NCI-H2227 treated with DMSO at 0.1 percent for 48 hours (cell line): ENCODE data around the gene CASP8AP2.
"Not testable (repeated sequence)": the region's sequence is repeated elsewhere in the genome, so short reads cannot be mapped to it uniquely, and the experiment has no call there.

Experiments used
- DNase-seq: peaks from one replicate; lab custom pipeline; 2025; lab: John Stamatoyannopoulos, UW

The CASP8AP2 gene

DNA sequence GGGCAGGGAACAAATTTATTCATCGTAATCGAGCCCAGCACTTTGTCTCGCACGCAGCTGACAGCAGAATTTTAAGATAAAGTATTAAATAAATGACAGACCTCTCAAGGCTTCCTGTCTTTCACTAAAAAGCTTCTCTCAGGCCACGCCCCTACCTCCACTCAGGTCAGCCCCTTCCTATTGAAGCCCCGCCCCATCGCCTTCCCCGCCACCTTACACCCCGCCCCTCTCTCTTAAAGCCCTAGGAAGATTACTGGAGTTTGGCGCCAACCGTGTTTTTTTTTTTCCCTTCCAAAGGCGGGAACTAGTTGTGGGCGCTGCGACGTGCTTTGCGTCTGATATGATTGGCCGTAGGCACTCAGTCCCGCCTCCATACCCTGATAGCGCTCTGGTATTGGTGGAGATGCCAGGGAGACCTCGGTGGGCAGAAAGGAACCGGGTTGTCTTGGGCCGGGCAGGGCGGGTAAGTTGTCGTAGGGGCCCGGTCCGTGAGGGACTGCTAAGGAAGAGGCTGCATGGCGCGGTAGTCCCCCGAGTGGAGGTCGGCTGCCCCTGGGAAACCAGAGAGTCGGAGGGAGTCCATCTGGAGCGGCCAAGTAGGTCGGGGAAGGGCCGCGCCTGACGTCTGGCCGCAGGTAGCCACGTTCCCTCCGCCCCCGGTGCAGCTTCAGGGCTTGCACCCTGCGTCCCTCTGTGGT is at the start of gene CASP8AP2:
CASP8AP2 (plus strand) TSS at position 409 of the 698 bp plus-strand sequence.
- peak; percentile 93 for DNase-seq

DNA sequence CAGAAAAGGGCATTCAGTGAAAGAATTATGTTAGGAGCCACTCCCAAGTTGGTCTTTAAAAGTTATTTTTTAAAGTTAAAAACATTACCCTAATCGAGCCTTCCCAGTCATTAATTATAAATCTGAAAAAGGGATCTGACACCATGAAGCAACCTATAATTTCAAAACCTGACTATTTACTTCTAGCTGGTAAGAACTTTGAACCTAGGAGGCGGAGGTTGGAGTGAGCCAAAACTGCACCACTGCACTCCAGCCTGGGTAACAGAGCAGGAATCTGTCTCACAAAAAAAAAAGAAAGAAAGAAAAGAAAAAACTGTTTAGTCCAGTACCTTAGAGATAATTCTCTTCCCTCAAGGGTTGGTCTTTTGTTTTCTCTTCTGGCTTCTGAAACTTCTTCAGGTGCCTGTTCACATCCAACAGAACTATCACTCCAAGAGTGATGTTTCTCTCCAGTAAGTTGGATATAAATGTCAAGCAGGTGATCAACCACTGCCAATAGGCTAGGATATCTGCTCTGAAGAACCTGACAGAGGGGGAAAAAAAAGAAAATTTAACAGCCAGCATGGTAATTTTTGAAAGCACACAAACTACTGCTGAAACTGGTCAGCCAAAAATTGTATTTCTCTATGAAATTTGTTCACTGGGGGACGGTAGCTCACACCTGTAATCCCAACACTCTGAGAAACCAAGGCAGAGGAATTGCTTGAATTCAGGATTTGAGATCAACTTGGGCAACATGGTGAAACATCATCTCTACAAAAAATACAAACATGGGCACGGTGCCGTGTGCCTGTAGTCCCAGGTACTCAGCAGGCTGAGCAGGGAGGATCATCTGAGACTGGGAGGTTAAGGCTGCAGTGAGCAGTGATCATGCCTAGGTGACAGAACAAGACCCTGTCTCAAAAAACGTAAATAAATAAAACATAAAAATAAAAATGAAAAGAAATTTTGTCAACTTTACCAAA is 48.3 kb upstream of the CASP8AP2 start:
- DNase-seq: no peak

DNA sequence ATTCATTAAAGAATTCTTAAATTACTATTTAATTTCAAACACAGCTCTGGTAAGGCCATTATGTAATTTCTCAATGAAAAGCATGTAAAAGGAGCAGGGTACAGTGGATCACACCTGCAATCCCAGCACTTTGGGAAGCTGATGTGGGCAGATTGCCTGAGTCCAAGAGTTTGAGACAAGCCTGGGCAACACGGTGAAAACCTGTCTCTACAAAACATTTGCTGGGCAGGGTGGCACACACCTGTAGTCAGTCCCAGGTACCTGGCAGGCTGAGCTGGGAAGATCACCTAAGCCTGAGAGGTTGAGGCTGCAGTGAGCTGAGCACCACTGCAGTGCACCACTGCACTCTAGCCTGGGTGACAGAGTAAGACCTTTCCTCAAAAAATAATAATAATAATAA is 47.5 kb upstream of the CASP8AP2 start:
- DNase-seq: no peak

DNA sequence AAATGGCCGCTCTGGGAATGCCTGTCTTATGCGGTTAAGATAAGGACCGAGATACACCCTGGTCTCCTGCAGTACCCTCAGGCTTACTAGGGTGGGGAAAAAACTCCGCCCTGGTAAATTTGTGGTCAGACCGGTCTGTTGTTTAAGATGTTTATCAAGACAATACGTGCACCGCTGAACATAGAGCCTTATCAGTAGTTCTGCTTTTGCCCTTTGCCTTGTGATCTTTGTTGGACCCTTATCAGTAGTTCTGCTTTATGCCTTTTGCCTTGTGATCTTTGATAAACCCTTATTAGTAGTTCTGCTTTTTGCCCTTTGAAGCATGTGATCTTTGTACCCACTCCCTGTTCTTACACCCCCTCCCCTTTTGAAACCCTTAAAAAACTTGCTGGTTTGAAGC is 46.4 kb upstream of the CASP8AP2 start:
- not testable (repeated sequence) for DNase-seq

DNA sequence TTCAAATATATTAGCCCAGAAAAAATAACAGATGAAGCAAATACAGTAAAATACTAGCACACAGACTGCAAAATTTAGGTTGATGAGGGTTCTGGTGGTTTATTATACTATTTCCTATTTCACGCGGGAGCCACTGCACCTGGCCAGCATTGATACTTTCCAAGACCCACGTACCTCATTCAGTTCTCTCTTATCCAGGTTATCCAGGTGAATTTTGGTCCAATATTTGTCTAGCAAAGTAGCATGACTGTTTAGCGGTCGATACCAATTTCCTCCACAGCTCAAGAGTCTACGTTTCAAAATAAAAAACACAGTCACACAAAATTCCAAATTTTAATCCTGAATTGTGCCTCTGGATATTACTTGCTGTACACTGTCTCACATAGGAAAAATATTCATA is 44.8 kb upstream of the CASP8AP2 start:
- DNase-seq: no peak

DNA sequence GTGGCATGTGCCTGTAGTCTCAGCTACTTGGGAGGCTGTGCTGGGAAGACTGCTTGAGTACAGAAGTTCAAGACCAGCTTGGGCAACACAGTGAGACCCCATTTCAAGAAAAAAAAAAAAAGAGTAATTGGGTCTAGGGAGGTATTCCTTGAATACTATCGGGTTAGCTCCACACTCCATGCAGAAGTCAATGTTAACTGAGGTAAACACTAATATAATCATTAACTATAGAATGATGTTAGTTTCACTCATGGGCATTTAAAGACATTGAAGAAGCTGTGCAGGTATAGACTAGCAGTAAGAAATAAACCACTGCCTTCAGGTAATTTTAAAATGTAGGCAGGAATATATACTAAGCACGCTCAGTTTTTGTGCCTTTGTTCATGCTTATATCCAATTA is 42.7 kb upstream of the CASP8AP2 start:
- no peak for DNase-seq

DNA sequence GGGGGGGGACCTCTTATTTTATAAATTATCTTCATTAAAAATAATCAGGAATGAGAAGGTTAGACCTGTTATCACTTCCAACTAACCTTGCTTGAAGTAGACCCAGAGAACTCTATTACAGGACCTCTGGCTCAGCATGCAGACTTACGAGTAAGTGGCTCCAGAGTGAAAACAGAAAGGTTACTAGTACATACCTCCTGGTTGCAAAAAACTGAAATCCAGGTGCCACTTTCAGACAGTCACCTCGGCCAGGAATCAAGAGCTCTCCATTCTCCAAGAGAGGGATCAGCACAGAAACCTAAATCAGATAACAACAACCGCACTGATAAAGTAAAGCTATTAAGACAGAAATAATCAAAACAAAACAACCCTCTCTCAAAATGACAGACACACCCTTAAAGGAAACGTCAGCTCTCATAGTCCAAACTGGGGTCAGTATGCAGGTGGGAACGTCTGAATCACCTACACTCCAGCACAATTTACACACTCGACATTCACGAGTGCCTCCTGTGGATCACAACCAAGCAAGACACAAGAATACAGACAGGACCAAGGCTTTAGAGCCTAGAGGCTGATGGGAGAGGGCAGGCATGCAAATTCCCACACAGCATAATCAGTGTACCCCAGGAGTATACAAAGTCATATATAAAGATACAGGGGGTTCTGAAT is 41.9 kb upstream of the CASP8AP2 start:
- no peak for DNase-seq

DNA sequence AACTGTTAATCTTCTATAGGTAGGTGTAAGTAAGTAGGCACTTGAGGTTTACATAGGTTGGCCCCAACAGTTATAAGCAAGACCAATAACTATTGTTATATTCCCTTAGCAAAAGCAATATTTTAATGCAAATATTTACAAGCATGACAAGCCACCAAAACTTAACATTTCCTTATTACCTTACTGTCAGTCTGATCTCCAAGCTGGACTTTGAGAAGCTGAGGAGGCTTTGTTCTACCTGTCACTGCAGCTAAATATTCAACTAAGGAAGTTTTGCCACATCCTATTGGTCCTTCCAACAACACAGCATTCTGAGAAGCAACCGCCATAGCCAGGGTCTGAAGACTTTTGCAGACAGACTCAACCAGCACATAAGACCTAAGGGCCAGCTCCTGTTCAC is 39.7 kb upstream of the CASP8AP2 start:
- DNase-seq: no peak

DNA sequence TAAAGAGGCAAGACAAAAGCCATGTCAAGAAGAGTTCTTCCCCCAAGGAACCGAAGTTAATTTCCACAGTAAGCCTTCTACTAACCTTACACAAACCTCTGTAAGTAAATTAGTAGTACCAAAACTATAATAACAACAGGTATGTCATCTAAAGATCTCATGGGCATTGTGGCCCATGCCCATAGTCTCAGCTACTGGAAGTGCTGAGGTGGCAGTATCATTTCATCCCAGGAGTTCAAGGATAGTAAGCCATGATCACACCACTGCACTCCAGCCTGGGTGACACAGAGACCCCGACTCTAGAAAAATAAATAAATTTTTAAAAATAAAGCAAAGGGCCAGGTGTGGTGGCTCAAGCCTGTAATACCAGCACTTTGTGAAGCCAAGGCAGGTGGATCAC is 39.3 kb upstream of the CASP8AP2 start:
- DNase-seq: no peak

DNA sequence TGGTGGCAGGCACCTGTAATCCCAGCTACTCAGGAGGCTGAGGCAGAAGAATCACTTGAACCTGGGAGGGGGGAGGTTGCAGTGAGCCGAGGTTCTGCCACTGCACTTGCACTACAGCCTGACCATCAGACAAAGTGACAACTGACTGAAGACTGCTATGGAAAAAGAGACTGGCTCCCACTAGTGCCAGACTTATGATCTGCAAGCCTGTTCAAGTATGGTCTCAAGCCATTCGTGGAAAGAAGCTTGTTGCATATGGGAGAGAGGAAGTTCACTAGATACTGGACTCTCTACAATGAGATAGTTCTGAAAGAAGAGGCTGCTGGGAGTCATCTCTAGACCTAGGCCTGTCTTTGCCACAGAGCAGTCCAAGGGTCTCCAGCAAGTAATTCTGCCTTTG is 36.8 kb upstream of the CASP8AP2 start:
- DNase-seq: peak; percentile 4

DNA sequence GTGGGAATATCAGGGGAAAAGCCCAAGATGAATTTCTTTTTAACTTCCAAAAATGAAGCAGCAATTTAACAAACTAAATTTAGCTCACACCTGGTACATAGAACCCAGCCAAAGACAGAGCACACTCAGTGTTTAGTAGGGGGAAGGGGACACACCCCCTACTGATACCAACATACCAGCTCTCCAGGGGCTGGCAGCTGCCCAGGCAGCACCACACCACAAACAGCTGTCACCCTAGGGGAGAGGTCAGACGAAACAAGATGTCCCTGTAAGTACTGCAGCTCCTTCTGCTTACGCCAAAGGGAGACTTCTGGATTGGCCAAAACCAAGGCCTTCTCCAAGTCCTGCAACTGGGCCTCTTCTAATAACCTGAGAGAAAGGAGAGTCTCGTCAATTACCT is 36.1 kb upstream of the CASP8AP2 start:
- no peak for DNase-seq

DNA sequence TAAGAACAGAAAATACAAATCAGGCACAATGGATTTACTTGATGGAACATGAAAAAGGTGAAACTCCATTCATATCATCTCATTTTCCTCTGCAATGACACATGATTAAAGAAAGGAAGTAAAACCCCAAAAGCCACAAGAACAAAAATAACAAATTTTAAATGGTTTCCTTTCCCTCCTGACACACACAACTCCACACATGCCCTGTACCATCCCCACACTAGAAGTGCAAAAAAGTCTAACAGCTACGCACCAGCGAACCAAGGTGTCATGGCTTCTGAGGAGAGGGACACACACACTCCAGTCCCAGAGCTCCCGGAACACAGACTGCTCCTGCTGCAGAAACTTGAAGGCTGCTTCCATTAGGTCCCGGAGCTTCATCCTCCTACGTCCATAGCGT is 35.4 kb upstream of the CASP8AP2 start:
- DNase-seq: no peak

DNA sequence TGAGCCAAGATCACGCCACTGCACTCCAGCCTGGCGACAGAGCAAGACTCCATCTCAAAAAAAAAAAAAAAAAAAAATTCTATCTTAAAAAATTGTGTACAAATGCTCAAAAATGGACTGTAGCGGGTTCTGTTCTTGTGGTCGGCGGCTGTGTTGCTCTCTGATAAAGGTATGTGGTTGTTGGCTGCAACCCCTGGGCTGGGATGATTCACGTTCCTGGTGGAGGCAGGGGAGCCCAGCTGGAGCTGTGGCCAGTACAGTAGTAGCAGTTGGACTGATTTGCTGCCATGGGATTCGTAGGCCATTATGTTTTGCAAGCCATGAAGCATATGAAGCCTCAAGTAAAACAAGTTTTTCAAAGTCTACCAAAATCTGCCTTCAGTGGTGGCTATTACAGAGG is 32.4 kb upstream of the CASP8AP2 start:
- DNase-seq: no peak

DNA sequence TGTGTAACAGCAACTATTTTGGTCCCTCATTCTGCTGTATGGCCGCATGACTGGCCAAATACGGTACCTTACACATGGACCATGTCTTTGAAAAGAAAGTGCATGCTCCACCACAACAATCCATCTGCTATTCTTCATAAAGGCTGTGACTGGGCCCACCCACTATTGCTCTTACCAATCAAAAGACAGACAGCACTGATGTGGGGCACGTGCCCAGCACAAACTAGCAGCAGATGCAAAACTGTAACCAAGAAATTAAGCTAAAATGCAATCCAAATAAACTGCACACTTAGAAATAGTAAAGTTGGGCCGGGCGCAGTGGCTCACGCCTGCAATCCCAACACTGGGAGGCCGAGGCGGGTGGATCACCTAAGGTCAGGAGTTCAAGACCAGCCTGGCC is 30.6 kb upstream of the CASP8AP2 start:
- no peak for DNase-seq

DNA sequence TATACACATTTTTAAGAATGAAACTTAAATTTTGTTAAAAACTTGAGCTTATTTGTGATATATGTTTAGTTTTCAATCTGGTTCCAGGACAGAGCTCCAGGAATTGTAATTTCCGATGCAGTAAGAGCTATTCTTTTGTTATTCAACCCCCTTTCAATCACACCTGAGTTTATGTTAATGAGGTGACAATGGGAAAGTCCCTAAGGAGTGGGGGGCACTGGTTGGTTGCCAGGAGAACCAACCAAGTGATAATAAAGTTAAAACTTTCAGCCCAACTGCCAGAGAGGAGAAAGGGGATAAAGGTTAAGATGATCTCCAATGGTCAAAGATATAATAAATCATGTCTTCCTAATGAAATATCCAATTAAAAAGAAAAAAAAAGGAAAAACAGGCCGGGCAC is 29.9 kb upstream of the CASP8AP2 start:
- DNase-seq: no peak

DNA sequence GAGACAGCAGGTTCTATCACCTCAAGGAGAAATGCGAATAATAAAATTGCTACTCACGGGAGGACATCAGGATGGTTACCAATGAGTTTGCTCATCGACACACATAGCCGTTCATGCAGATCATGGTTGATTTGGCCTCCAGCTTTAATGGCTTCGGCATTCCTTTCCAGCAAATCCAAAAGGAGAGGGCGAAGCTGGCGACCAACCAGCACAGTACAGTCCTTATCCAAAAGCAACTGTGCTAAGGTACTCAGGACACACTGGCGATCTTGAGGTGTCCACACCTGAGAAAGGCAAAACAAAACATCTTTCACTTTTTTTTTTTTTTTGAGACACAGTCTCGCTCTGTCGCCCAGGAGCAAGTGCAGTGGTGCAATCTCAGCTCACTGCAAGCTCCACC is 26.4 kb upstream of the CASP8AP2 start:
- no peak for DNase-seq

DNA sequence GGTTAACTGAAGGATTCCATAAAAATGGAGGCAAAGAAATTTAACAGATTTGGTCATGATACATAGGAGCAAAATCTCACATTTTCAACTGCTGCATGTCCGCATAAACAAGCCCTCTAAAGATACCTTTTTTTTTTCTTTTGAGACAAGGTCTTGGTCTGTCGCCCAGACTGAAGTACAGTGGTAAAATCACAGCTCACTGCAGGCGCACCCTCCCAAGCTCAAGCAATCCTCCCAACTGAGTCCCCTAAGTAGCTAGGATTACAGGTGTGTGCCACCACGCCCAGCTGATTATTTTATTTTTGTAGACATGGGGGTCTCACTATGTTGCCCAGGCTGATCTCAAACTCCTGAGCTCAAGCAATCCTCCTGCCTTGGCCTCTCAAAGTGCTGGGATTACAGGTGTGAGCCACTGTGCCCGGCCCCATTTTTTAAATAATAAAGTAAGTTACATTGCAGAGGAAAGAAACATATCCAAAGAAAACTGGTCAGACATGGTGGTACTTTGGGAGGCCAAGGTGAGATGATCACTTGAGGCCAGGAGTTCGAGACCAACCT is 23.8 kb upstream of the CASP8AP2 start:
- no peak for DNase-seq

DNA sequence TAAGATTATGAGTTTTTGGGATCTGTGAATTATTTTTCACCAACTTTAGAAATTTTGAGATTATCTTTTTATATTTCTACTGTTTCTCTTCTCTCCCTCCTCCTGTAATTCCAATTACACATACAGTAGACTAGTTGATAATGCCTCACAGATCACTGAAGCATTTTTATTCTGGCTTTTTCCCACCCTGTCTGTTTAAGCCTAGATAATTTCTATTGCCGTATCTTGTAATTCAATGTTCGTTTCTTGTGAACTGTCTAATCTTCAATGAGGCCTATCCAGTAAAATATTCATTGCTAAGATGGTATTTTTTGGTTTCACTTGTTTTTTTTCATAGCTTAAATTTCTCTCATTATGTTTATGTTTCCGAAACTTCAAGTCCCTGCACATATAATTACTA is 22.1 kb upstream of the CASP8AP2 start:
- DNase-seq: no peak

DNA sequence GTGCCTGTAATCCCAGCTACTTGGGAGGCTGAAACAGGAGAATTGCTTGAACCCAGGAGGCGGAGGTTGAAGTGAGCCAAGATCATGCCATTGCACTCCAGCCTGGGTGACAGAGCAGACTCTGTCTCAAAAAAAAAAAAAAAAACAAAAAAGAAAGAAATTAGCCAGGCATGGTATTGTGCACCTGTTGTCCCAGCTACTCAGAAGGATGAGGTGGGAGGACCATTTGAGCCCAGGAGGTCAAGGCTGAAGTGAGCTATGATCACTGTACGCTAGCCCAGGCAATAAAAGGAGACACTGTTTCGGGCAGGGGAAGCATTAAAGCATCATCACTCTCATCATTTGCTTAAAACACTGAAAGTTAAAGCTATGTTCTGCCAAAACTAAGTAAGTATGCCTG is 16.3 kb upstream of the CASP8AP2 start:
- DNase-seq: not testable (repeated sequence)

DNA sequence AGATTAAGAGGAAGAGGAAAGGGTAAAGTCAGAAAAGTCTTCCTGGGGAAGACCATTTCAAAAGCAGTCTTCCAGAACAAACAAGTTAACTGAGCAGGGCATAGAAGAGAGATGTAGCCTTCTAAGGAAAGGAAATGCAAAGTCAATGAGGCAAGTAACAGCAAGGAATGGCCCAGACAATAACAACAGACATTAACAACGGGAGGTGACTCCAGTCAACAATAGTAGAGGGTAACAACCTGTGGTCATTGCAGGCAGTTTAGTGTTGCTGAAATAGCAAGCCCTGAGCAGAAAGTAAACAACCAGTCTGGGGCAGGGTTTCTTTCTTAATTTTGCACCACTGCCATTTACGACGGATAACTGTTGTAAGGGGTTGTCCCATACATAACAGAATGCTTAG is 12.2 kb upstream of the CASP8AP2 start:
- no peak for DNase-seq

DNA sequence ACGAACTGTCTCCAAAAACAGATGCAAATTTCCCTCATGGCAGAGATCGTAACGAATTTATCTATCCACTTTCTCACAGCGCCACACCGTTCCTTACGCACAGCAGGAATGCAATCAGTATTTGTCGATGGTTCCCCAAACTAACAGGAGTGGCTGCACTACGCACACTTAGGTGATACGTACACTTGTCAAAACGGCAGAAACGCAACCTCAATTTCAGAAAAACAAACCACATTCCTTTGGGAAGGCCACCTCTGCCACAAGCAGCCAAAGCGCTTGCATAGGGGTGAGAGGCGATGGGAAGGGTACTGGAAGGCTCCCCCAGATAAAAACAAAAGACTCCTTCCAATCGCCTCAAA is 10.7 kb upstream of the CASP8AP2 start:
- DNase-seq: no peak

DNA sequence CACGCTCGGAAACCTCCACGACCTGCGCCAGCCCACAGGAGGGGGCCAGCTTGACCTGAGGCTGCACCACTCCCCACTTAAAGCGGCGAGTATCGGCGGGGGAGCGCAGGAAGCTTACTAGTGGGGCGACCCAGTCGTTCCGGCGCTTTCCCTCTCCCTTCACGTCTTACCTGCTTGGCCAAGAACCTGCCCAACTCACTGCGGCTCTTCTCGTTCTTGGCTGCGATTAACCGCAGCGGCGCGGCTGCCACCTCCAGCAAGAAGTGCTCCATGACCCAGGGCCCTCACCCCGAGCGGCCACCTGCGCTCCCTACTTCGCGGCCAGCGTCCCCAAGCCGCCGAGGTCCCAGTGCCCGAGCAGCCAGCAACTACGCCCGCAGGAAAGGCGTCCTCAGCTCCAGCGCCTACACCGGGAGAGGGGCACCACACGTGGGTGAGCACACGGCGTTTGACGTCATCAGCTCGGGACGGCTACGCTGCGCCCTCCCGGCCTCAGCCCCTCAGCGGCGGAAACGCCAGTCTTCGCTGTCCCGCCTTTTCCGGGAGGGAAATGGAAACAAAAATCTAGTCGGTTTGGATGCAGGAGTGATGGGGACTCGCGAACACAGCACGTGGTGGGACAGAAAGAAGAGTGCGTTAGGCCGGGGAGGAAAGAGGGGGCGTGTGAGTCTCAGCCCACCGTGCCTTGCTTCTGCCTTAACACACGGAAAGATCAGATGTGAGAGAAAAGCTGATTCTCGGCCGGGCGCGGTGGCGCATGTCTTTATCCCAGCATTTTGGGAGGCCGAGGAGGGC is 10.1 kb upstream of the CASP8AP2 start, which contains the start of gene MDN1:
MDN1 (minus strand) TSS at position 459 of the 795 bp plus-strand sequence; CDS start at position 272, 187 bp downstream.
- peak; percentile 84 for DNase-seq
